SU-DHL-6 (cell line): Measurements from ENCODE around the gene IQCM.

Source experiments
- H2AFZ ChIP-seq: fragments of 200-600 bp; sonication (generic); 2 replicates; pipeline ENCODE4 v1.6.1; 2014; ENCODE audit warnings: low read depth, mild to moderate bottlenecking, moderate library complexity, mixed read lengths, antibody characterized with exemption, low read length; ENCODE audit not compliant: severe bottlenecking
- H3F3A ChIP-seq: fragments of 200-600 bp; shearing (Covaris generic); 2 replicates; pipeline ENCODE4 v1.6.0; 2016; ENCODE audit warnings: antibody characterized with exemption, mild to moderate bottlenecking; ENCODE audit not compliant: insufficient read depth
- H3K27ac ChIP-seq: fragments of 200-600 bp; sonication (generic); 2 replicates; pipeline ENCODE4 v1.5.1; 2016; ENCODE audit warnings: low read depth, mild to moderate bottlenecking, low read length, moderate library complexity, mixed read lengths
- H3K27me3 ChIP-seq: fragments of 200-600 bp; sonication (generic), shearing (Covaris generic); 2 replicates; pipeline ENCODE4 v1.6.0; 2014; ENCODE audit warnings: mild to moderate bottlenecking, low read length
- H3K36me3 ChIP-seq: fragments of 200-600 bp; sonication (generic); 2 replicates; pipeline ENCODE4 v1.6.1; 2014; ENCODE audit warnings: mild to moderate bottlenecking, low read length, mixed read lengths
- H3K4me2 ChIP-seq: fragments of 300-600, 200-600 bp; shearing (Covaris generic), sonication (generic); 2 replicates; pipeline ENCODE4 v1.6.0; 2014; ENCODE audit warnings: low read length, low read depth, mild to moderate bottlenecking; ENCODE audit not compliant: poor library complexity, severe bottlenecking
- H3K4me3 ChIP-seq: fragments of 200-600 bp; sonication (generic); 2 replicates; pipeline ENCODE4 v1.5.1; 2014; ENCODE audit warnings: antibody characterized with exemption, low read length, mild to moderate bottlenecking, mixed read lengths; ENCODE audit not compliant: insufficient read depth, poor library complexity, severe bottlenecking
- H3K79me2 ChIP-seq: fragments of 200-600 bp; sonication (generic); 2 replicates; pipeline ENCODE4 v1.6.1; 2014; ENCODE audit warnings: mild to moderate bottlenecking, low read length, moderate library complexity; ENCODE audit not compliant: insufficient read depth
- H3K9ac ChIP-seq: fragments of 200-600 bp; sonication (generic); 2 replicates; pipeline ENCODE4 v1.7.0; 2014; ENCODE audit warnings: mild to moderate bottlenecking, low read length
- H3K9me2 ChIP-seq: fragments of 200-600 bp; sonication (generic); replicated peaks from 2 replicates; pipeline ENCODE4 v1.6.1; 2014; ENCODE audit warnings: low read length; ENCODE audit not compliant: insufficient read depth
- H3K9me3 ChIP-seq: fragments of 200-600 bp; sonication (generic); 2 replicates; pipeline ENCODE4 v1.6.1; 2014; ENCODE audit warnings: low read length, mixed read lengths; ENCODE audit not compliant: insufficient read depth
- H4K20me1 ChIP-seq: fragments of 200-600 bp; sonication (generic); 2 replicates; pipeline ENCODE4 v1.6.1; 2014; ENCODE audit warnings: low read depth, mild to moderate bottlenecking, antibody characterized with exemption, low read length, moderate library complexity, mixed read lengths
- EZH2phosphoT487 ChIP-seq: fragments of 200-600 bp; sonication (generic), shearing (Covaris generic); conservative IDR thresholded peaks from 2 replicates; pipeline ENCODE4 v1.6.1; 2018; ENCODE audit warnings: mild to moderate bottlenecking, antibody characterized with exemption, low read length, moderate library complexity, mixed read lengths
- TF ChIP-seq, protein P1 (sequence below): fragments of 200-600 bp; sonication (generic); IDR thresholded peaks from one replicate; pipeline ENCODE4 v1.5.1; 2017; ENCODE audit warnings: antibody characterized with exemption, mild to moderate bottlenecking, low read length, moderate library complexity; ENCODE audit not compliant: insufficient read depth, poor library complexity, severe bottlenecking

The IQCM gene

DNA sequence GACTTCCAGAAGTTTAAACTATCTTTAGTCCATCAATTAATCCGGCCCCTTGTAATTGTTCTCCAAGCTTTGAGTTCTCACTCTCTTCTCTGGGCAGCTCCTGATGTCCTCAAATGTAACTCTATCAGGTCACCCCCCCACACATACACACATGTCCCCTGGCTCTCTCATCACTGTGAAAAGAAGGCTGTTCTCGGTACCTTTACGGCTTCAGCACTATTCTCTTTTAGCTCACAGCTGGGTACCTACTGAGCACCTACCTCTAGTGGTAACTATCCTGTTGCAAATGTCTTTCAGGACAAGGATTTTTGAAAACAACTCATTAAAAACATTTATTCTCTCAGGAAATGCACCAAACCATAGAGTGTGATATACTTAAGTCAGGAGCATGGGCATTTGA lies 115.4 kb downstream of the IQCM start:
- Histone ChIP-seq H3K79me2 (no peaks in the 10 kb centered on the region), H3K9ac (no peak overlapping the region), H3K27me3 (no peaks in the 10 kb centered on the region), H2AFZ (no peak overlapping the region), H3F3A (no peaks in the 10 kb centered on the region), H3K27ac (no peak overlapping the region), H3K4me2 (no peak overlapping the region), H3K4me3 (no peak overlapping the region), H4K20me1 (no peaks in the 10 kb centered on the region), H3K9me2 (no peaks in the 10 kb centered on the region), H3K9me3 (no peaks in the 10 kb centered on the region), H3K36me3 (no peaks in the 10 kb centered on the region)
- no peak for TF ChIP-seq EZH2phosphoT487
- TF ChIP-seq, protein P1, sequence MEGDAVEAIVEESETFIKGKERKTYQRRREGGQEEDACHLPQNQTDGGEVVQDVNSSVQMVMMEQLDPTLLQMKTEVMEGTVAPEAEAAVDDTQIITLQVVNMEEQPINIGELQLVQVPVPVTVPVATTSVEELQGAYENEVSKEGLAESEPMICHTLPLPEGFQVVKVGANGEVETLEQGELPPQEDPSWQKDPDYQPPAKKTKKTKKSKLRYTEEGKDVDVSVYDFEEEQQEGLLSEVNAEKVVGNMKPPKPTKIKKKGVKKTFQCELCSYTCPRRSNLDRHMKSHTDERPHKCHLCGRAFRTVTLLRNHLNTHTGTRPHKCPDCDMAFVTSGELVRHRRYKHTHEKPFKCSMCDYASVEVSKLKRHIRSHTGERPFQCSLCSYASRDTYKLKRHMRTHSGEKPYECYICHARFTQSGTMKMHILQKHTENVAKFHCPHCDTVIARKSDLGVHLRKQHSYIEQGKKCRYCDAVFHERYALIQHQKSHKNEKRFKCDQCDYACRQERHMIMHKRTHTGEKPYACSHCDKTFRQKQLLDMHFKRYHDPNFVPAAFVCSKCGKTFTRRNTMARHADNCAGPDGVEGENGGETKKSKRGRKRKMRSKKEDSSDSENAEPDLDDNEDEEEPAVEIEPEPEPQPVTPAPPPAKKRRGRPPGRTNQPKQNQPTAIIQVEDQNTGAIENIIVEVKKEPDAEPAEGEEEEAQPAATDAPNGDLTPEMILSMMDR = no peak

DNA sequence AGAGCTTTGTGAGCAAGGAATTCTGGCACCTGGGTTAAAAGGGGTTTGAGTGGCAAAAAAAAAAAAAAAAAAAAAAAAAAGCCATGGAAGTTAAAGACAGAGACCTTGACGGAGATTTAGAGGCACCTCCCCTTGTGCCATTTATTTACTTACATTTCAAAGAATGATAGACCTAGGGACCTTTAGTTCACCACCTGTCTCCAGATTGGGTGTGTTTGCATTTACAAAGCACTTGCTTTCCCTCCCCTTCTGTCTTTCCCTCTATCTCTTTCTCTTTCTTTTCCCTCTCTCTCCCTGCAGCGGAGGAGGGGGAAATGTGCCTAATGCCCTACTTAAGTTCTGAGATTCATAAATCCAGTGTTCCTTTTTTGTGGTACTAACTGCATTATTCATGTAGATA lies 116.0 kb downstream of the IQCM start:
- Histone ChIP-seq H3K79me2 (no peaks in the 10 kb centered on the region), H3K4me3 (no peak overlapping the region), H3K27ac (no peak overlapping the region), H3K9me3 (no peaks in the 10 kb centered on the region), H3K9ac (no peak overlapping the region), H2AFZ (no peak overlapping the region), H3K36me3 (no peaks in the 10 kb centered on the region), H4K20me1 (no peaks in the 10 kb centered on the region), H3F3A (no peaks in the 10 kb centered on the region), H3K9me2 (no peaks in the 10 kb centered on the region), H3K4me2 (no peak overlapping the region), H3K27me3 (no peaks in the 10 kb centered on the region)
- no peak for TF ChIP-seq EZH2phosphoT487
- TF ChIP-seq, protein P1 = no peak

DNA sequence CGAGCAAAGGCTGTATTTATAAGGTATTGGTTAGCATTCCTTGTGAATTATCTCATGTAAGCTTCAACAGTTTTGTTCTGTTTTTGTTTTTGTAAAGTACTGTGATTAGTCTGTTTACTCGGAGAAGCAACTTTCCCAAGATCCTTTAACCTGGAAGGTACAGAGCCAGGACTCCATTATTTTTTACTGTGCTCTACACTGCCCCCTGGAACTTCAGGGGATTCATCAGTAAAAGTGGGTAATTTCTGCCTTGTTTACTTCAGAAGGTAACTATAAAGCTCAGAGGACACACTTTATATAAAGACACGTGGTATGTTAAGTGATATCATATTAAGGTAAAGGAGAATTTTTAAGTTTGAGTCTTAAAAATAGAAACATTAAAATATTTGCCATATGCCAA lies 124.9 kb downstream of the IQCM start:
- Histone ChIP-seq H3K4me2 (no peak overlapping the region), H3K79me2 (no peaks in the 10 kb centered on the region)

More for the DNA sequence above, 124.9 kb downstream of the IQCM start:
- no peaks in the 10 kb centered on the region for H3K9me3 ChIP-seq
- H3K9ac ChIP-seq = no peak overlapping the region
- no peaks in the 10 kb centered on the region for H3K9me2 ChIP-seq
- no peaks in the 10 kb centered on the region for H4K20me1 ChIP-seq
- no peak overlapping the region for H3K4me3 ChIP-seq
- H3F3A ChIP-seq = no peaks in the 10 kb centered on the region
- no peaks in the 10 kb centered on the region for H3K36me3 ChIP-seq
- H3K27me3 ChIP-seq = no peaks in the 10 kb centered on the region
- H2AFZ ChIP-seq = no peak overlapping the region
- H3K27ac ChIP-seq = no peak overlapping the region
- no peak for TF ChIP-seq EZH2phosphoT487
- TF ChIP-seq, protein P1 = no peak
